Ectodermal cell (in vitro differentiated cells): ENCODE data around the gene FLT3LG.

Source experiments
- H3K27ac ChIP-seq: 2 replicates; pipeline ENCODE4 v1.7.0; 2013; ENCODE audit warnings: mild to moderate bottlenecking, low read depth, low read length; ENCODE audit not compliant: insufficient read depth, poor library complexity, severe bottlenecking
- H3K27me3 ChIP-seq: 2 replicates; pipeline ENCODE4 v1.7.0; 2013; ENCODE audit warnings: mild to moderate bottlenecking, low read length; ENCODE audit not compliant: insufficient read depth, control insufficient read depth, poor library complexity, severe bottlenecking
- H3K36me3 ChIP-seq: one replicate; pipeline ENCODE4 v1.7.0; 2013; ENCODE audit warnings: low read length; ENCODE audit not compliant: control insufficient read depth, insufficient read depth
- H3K4me1 ChIP-seq: one replicate; pipeline ENCODE4 v1.7.0; 2013; ENCODE audit warnings: low read length; ENCODE audit not compliant: control insufficient read depth, insufficient read depth
- H3K4me3 ChIP-seq: 2 replicates; pipeline ENCODE4 v1.7.0; 2013; ENCODE audit warnings: low read depth, low read length, control low read depth; ENCODE audit not compliant: insufficient read depth
- H3K9me3 ChIP-seq: 2 replicates; pipeline ENCODE4 v1.7.0; 2013; ENCODE audit warnings: mild to moderate bottlenecking, low read length, moderate library complexity; ENCODE audit not compliant: control insufficient read depth
- WGBS, 2 experiments: methylation state at CpG; one replicate each; pipeline ENCODE4 v1.1.7; 2013; ENCODE audit warnings: missing lambda C conversion rate in 2 of 2; 5-methylcytosine and 5-hydroxymethylcytosine counted together

FLT3LG gene

GRCh38 chr19:49514151-49514550 lies 40.1 kb downstream of the FLT3LG start:
- WGBS, 2 experiments = 85 to 87% methylated on average over 21 of the region's 21 CpGs
- H3K4me3 ChIP-seq = peak overlapping the region; percentile 81
- no peaks in the 10 kb centered on the region for H3K36me3 ChIP-seq
- H3K27me3 ChIP-seq = no peaks in the 10 kb centered on the region
- peaks cover 12% of the 10 kb centered on the region for H3K4me1 ChIP-seq
- H3K27ac ChIP-seq = no peak overlapping the region
- H3K9me3 ChIP-seq = no peaks in the 10 kb centered on the region

- Histone ChIP-seq H3K36me3 (no peaks in the 10 kb centered on the region), H3K4me3 (no peak overlapping the region), H3K27ac (no peak overlapping the region), H3K9me3 (no peaks in the 10 kb centered on the region), H3K27me3 (no peaks in the 10 kb centered on the region), H3K4me1 (peaks cover 12% of the 10 kb centered on the region)
- 92 to 96% methylated on average over 4 of the region's 4 CpGs for WGBS, 2 experiments
Measured at GRCh38 chr19:49515767-49516166, 41.8 kb downstream of the FLT3LG start.

DNA sequence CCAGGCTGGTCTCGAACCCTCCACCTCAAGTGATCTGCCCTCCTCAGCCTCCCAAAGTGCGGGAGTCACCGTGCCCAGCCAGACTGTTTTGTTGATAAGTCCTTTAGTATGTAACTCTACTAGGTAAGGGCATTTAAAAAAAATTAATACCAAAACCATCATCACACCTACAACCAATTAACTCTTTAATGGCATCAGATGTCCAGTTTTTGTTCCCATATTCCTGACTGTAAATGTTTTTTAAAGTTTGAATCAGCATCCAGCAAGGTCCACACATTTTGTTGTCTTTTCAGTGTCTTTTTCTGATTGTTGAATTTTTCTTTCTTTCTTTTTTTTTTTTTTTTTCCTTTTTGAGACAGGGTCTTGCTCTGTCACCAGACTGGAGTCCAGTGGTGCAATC lies 44.0 kb downstream of the FLT3LG start:
- Histone ChIP-seq H3K9me3 (no peaks in the 10 kb centered on the region), H3K4me1 (peaks cover 6% of the 10 kb centered on the region), H3K27me3 (no peaks in the 10 kb centered on the region), H3K4me3 (no peak overlapping the region), H3K36me3 (no peaks in the 10 kb centered on the region), H3K27ac (no peak overlapping the region)
- 87 to 97% methylated on average over 2 to 3 of the region's 3 CpGs for WGBS, 2 experiments

DNA sequence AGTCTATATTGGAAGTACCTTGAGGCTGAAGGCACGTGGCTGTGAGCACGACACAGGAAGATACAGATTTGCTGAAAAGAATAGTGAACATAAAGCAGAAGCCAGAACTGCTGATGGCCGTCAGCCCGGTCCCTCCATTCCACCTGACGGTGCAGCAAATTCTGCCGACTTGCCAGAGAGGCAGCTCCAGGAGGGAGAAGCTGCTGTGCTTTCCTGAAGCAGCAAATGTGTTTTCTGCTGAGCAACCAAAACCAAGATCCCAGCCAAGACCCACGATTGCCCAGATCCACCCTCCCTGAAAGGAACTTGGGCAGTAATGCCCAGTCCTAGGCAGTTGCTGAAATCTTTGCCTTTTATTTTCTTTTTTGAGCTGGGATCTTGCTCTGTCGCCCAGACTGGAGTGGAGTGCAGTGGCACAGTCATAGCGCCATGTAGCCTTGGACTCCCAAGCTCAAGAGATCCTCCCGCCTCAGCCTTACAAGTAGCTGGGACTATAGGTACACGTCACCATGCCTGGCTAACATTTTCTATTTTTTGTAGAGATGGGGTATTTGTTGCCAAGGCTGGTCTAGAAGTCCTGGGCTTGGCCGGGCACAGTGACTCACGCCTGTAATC lies 46.8 kb downstream of the FLT3LG start:
- WGBS, 2 experiments = 95 to 96% methylated on average over 13 of the region's 13 CpGs
- H3K27me3 ChIP-seq = no peaks in the 10 kb centered on the region
- H3K27ac ChIP-seq = no peak overlapping the region
- no peak overlapping the region for H3K4me3 ChIP-seq
- no peaks in the 10 kb centered on the region for H3K36me3 ChIP-seq
- H3K4me1 ChIP-seq = no peaks in the 10 kb centered on the region
- no peaks in the 10 kb centered on the region for H3K9me3 ChIP-seq

DNA sequence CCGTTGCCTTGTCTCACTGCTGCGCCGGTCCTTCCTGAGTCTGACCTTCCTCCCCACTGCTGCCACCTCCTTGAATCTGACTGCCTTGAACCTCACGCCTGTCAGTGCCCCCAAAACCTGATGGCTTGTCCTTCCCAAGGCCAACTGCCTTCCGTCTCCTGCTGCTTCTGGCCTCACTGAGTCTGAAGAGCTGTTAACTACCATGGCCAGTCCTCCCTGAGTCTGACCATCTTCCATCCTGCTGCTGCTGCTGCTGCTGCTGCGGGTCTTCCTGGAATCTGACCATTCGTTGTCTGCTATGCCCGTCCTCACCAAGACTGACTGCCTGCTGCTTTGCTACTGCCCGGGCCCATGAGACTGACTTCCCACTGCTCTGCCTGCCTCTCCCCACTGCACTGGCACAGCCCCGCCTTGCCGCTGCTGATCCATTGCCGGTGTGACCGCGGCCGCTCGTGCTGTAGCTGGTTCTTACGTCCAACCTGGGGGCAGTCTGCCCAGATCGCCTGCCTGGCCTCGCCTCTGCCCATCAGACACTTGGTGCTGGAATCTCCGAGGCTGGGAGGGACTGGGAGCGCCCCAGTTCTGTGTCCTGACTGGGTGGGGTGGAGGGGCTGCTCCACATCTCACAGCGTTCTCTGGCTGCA lies 50.9 kb downstream of the FLT3LG start:
- 94 to 96% methylated on average over 22 of the region's 22 CpGs for WGBS, 2 experiments

GRCh38 chr19:49528211-49528771 lies 54.3 kb downstream of the FLT3LG start:
- peaks cover 11% of the 10 kb centered on the region for H3K27me3 ChIP-seq
- H3K4me3 ChIP-seq = peak overlapping the region; percentile 10
- H3K36me3 ChIP-seq = no peaks in the 10 kb centered on the region
- peaks cover 5% of the 10 kb centered on the region for H3K4me1 ChIP-seq
- H3K9me3 ChIP-seq = no peaks in the 10 kb centered on the region
- H3K27ac ChIP-seq = no peak overlapping the region
- WGBS, 2 experiments = 89% methylated on average over 25 of the region's 25 CpGs

More for the DNA sequence above, 50.9 kb downstream of the FLT3LG start:
- H3K4me3 ChIP-seq = no peak overlapping the region
- H3K36me3 ChIP-seq = no peaks in the 10 kb centered on the region
- H3K27me3 ChIP-seq = peaks cover 6% of the 10 kb centered on the region
- H3K4me1 ChIP-seq = no peaks in the 10 kb centered on the region
- H3K9me3 ChIP-seq = no peaks in the 10 kb centered on the region
- H3K27ac ChIP-seq = no peak overlapping the region

GRCh38 chr19:49530708-49531107 lies 56.7 kb downstream of the FLT3LG start:
- peaks cover 26% of the 10 kb centered on the region for H3K27me3 ChIP-seq
- peaks cover 14% of the 10 kb centered on the region for H3K4me1 ChIP-seq
- H3K36me3 ChIP-seq = no peaks in the 10 kb centered on the region
- WGBS, 2 experiments = 95% methylated on average over 7 of the region's 7 CpGs
- H3K27ac ChIP-seq = no peak overlapping the region
- no peaks in the 10 kb centered on the region for H3K9me3 ChIP-seq
- no peak overlapping the region for H3K4me3 ChIP-seq

DNA sequence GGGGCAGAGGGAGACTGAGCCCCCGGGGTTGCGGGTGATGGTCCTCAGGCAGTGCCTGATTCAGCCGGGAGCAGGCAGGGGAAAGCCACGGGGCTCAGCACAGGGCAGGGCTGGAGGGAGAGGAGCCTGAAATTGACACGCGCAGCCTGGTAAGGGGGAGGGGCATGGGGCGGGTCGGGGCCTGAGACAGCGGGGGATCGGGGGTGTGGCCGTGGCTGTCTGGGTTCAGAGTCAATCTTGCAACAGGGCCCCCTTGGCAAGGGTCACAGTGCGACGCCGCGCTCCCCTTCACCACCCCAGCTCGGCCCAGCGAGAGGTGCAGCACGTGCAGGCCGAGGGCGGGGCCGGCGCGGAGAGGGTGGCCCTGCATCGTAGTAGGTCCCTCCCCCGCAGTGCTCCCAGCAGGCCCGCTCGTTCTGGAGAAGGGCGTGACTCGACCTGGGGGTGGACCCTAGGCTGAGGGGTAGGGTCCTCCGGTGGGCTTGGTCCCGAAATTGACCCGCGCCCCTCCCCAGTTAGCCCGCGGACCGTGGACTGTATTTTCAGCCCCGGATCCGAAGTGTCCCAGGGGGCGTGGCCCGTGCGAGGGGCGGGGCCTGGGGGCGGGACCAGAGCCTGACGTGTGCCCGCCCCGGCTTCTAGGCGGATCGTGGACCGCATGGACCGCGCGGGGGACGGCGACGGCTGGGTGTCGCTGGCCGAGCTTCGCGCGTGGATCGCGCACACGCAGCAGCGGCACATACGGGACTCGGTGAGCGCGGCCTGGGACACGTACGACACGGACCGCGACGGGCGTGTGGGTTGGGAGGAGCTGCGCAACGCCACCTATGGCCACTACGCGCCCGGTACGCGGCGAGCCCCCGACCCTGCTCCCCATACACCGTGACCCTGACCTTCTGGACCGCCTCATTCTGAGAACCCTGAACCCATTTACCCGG lies 59.8 kb downstream of the FLT3LG start:
- peaks cover 20% of the 10 kb centered on the region for H3K27me3 ChIP-seq
- peaks cover 14% of the 10 kb centered on the region for H3K4me1 ChIP-seq
- no peak overlapping the region for H3K27ac ChIP-seq
- no peaks in the 10 kb centered on the region for H3K36me3 ChIP-seq
- H3K9me3 ChIP-seq = no peaks in the 10 kb centered on the region
- peak overlapping the region; percentile 45 for H3K4me3 ChIP-seq
- WGBS, 2 experiments = 1% methylated on average over 87 of the region's 87 CpGs

DNA sequence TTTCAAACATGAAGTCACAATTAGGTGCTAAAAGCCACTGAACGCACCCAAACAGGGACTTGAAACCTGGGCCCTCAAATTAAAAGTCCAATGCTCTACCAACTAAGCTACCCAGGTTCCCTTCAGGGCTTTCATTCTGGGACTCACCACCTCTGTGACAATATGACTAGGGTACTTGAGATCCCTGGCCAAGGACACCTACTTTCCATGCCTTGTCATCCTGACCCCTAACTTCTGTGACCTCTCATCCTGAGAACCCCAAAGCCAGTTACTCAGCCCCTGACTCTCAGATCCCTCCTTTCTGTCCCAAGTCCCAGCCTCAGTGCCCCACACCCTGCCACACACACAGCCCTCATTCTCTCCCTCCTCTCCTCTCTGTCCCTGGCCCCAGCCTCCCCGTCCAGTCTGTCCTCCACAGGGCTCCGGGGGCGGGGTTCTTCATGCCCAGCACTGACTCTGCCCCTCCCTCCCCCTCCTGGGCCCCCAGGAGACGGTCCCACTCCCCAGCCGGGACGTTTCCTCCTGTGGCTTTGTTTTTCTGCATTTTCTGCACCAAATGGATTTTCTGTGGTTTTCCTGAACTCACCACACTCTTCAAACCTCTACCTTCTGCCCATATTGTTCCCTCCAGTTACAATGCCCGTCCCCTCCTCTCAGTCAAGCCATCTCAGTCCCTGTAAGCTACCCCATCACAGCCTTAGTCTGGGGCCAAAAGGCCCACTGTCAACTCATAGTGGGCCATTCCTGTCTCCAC lies 60.8 kb downstream of the FLT3LG start:
- 55 to 62% methylated on average over 8 of the region's 8 CpGs for WGBS, 2 experiments
- H3K27ac ChIP-seq = no peak overlapping the region
- H3K36me3 ChIP-seq = no peaks in the 10 kb centered on the region
- no peaks in the 10 kb centered on the region for H3K9me3 ChIP-seq
- no peak overlapping the region for H3K4me3 ChIP-seq
- peaks cover 20% of the 10 kb centered on the region for H3K27me3 ChIP-seq
- peaks cover 14% of the 10 kb centered on the region for H3K4me1 ChIP-seq
